H1 (cell line): ENCODE measurements around the gene LRP1.

Source experiments
- BRCA1 ChIP-seq: IDR thresholded peaks from 2 replicates; pipeline ENCODE4 v1.6.1; 2012; ENCODE audit warnings: low read depth, low read length, improper control_type of control experiment
- YY1 ChIP-seq: IDR thresholded peaks from 2 replicates; pipeline ENCODE4 v1.6.1; 2011; ENCODE audit warnings: low read depth, mild to moderate bottlenecking, low read length

DNA sequence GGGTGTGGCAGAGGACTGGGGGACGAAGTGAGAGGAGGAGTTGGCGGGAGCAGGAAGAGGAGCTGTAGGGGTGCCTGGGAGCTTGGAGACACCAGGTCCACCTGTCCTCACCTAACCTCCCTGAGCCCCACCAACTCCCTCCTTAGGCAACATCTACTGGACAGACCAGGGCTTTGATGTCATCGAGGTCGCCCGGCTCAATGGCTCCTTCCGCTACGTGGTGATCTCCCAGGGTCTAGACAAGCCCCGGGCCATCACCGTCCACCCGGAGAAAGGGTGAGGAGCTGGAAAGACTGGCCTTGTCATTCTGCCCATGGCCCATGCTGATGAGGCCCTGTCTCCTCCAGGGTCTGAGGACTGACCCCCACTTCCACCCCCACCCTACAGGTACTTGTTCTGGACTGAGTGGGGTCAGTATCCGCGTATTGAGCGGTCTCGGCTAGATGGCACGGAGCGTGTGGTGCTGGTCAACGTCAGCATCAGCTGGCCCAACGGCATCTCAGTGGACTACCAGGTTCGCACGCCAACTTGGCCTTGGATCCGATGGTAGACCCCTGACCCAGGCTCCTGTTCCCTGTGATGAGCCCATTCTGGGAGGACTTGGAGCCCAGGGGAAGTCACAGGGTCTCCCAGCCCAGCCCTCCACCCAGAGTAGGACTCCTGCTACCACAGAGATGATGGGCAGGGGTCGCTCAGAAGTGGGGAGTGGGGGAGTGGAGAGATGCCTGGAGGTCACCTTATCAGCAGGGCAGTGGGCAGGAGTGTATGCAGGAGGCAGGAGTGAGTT lies 55.8 kb downstream of the LRP1 start:
- TF ChIP-seq BRCA1 (no peak), YY1 (no peak)
